ENCODE results near the gene IL37. TPM values are rescaled to one million over a fixed set of nuclear protein-coding genes. Genes with fewer than 3 reads are reported as not detected.

The IL37 gene
- polyA plus RNA-seq, 2 of the 4 experiments (the other 2 are of a cell fraction): not detected

GRCh38 chr2:112923967-112924338 lies 13.0 kb downstream of the IL37 start:
- H3K4me3 ChIP-seq: no peak overlapping the region
- ChIA-PET CTCF (interaction anchor here (1.3 to 3.9 kb wide), 3 partner anchors 18 to 174 kb away, joined by 3 to 23 read pairs (median 5); no protein-coding TSS in a partner anchor), POLR2A (no interaction called here)
- peaks cover 14% of the 10 kb centered on the region for H3K4me1 ChIP-seq
- no peak overlapping the region for H3K27ac ChIP-seq
- no peaks in the 10 kb centered on the region for H3K9me3 ChIP-seq
- ATAC-seq: no peak
- no peak overlapping the region for H3K4me2 ChIP-seq
- 87% methylated on average over 5 of the region's 5 CpGs for WGBS (ENCODE audit: missing lambda C conversion rate)
- no peak for DNase-seq (ENCODE audit: low read depth in 1 of 2, low spot score in 1 of 2)
- FAIRE-seq: no peak
- peak in 1 of 2 experiments; percentile 20; a peak in 1 of 4 replicates for TF ChIP-seq CEBPB (IDR thresholded peaks at IDR 0.05)
- no peak for TF ChIP-seq BHLHE40 (IDR thresholded peaks at IDR 0.05; ENCODE audit: low read depth, low read length)

GRCh38 chr2:112924360-112924759 lies 13.4 kb downstream of the IL37 start:
- H3K4me2 ChIP-seq: 0 out of 3 replicates have a peak overlapping the region, but pooled peaks have one; percentile 37
- no peak overlapping the region for H3K27ac ChIP-seq
- DNase-seq (ENCODE audit: low read depth in 1 of 2, low spot score in 1 of 2): no peak
- no peaks in the 10 kb centered on the region for H3K9me3 ChIP-seq
- ChIA-PET POLR2A (no interaction called here), CTCF (interaction anchor here (1.5 to 3.9 kb wide), 3 partner anchors 17 to 175 kb away, joined by 5 to 23 read pairs (median 9); no protein-coding TSS in a partner anchor)
- TF ChIP-seq SREBF2 (IDR thresholded peaks at IDR 0.05) (no peak), ESRRA (IDR thresholded peaks at IDR 0.05; ENCODE audit: borderline replicate concordance, low read length) (no peak), SMC3 (IDR thresholded peaks at IDR 0.05) (no peak), KDM5A (IDR thresholded peaks at IDR 0.05) (no peak), REST (IDR thresholded peaks at IDR 0.05) (no peak), RAD21 (conservative IDR thresholded peaks at IDR 0.05 in 1 of 2, IDR thresholded peaks at IDR 0.05 in 1 of 2) (no peak), HOXB5 (CRISPR knock-in tag; IDR thresholded peaks at IDR 0.05) (no peak), PHF8 (IDR thresholded peaks at IDR 0.05; ENCODE audit: borderline replicate concordance, low read depth) (no peak), CBX8 (IDR thresholded peaks at IDR 0.05) (no peak), EHF (CRISPR knock-in tag; IDR thresholded peaks at IDR 0.05) (no peak), HDAC2 (IDR thresholded peaks at IDR 0.05) (no peak), FOSL2 (IDR thresholded peaks at IDR 0.05) (no peak), FOSL2 (CRISPR knock-in tag; IDR thresholded peaks at IDR 0.05) (no peak), CHD2 (IDR thresholded peaks at IDR 0.05; ENCODE audit: low read length, partially characterized antibody) (no peak), JUNB (IDR thresholded peaks at IDR 0.05) (no peak), USF2 (IDR thresholded peaks at IDR 0.05) (no peak), CEBPB (IDR thresholded peaks at IDR 0.05) (no peak)
- TF ChIP-seq, protein P1, sequence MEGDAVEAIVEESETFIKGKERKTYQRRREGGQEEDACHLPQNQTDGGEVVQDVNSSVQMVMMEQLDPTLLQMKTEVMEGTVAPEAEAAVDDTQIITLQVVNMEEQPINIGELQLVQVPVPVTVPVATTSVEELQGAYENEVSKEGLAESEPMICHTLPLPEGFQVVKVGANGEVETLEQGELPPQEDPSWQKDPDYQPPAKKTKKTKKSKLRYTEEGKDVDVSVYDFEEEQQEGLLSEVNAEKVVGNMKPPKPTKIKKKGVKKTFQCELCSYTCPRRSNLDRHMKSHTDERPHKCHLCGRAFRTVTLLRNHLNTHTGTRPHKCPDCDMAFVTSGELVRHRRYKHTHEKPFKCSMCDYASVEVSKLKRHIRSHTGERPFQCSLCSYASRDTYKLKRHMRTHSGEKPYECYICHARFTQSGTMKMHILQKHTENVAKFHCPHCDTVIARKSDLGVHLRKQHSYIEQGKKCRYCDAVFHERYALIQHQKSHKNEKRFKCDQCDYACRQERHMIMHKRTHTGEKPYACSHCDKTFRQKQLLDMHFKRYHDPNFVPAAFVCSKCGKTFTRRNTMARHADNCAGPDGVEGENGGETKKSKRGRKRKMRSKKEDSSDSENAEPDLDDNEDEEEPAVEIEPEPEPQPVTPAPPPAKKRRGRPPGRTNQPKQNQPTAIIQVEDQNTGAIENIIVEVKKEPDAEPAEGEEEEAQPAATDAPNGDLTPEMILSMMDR (IDR thresholded peaks at IDR 0.05): no peak
- TF ChIP-seq, protein P2, sequence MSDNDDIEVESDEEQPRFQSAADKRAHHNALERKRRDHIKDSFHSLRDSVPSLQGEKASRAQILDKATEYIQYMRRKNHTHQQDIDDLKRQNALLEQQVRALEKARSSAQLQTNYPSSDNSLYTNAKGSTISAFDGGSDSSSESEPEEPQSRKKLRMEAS (IDR thresholded peaks at IDR 0.05): no peak
- TF ChIP-seq, protein P3, sequence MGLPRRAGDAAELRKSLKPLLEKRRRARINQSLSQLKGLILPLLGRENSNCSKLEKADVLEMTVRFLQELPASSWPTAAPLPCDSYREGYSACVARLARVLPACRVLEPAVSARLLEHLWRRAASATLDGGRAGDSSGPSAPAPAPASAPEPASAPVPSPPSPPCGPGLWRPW (IDR thresholded peaks at IDR 0.05): no peak
- peak in 1 of 2 experiments; percentile 51; a peak in 3 of 6 replicates for ATAC-seq
- H3K4me3 ChIP-seq: no peak overlapping the region
- H3K4me1 ChIP-seq: peaks cover 14% of the 10 kb centered on the region
- 50% methylated on average over 2 of the region's 2 CpGs for WGBS (ENCODE audit: missing lambda C conversion rate)
- no peak for FAIRE-seq
